HepG2 (cell line): ENCODE measurements around the gene PITRM1. TPM values are rescaled to one million over a fixed set of nuclear protein-coding genes. Genes with fewer than 3 reads are reported as not detected.

Source experiments
- ATAC-seq: fragments of 200-7000 bp; cut with Tn5 transposase; 3 replicates; pipeline ENCODE4 v1.9.1; 2020; ENCODE audit warnings: mild to moderate bottlenecking, moderate library complexity
- BruUV-seq: library from RNA; stranded (reverse); fragments of 400-500 nt; replicated peaks from 2 replicates; lab custom pipeline; 2021; lab: Mats Ljungman, UMichigan
- CTCF ChIA-PET: fragments of 300-600 bp; formaldehyde crosslinking; extraction: SDS; loops from one replicate; lab custom pipeline; 2021; ENCODE audit warnings: low total read pairs, inconsistent platforms, low intra/inter-chr PET ratio; lab: Yijun Ruan, JAX
- POLR2A ChIA-PET: fragments of 350-600 bp; sonication (Branson Sonifier 250); formaldehyde crosslinking; loops from one replicate; lab custom pipeline; 2020; ENCODE audit warnings: antibody characterized with exemption, inconsistent platforms; lab: Yijun Ruan, JAX
- DNase-seq: peaks from one replicate; pipeline ENCODE4 v3.0.0-alpha.2; 2015; ENCODE audit warnings: low spot score
- FAIRE-seq: peaks from 3 replicates; lab custom pipeline; 2011; peaks lifted over from hg19 to GRCh38; lab: Jason Lieb, UNC
- H2AFZ ChIP-seq: one replicate; pipeline ENCODE4 v1.6.1; 2011; ENCODE audit warnings: low read length, inconsistent platforms
- H3K27ac ChIP-seq: fragments of 300-600 bp; 3 replicates; pipeline ENCODE4 v1.8.0; 2011; ENCODE audit warnings: mixed run types, mild to moderate bottlenecking, mixed read lengths, low read length, inconsistent platforms; ENCODE audit not compliant: insufficient read depth; ENCODE audit errors: extremely low read length
- H3K27me3 ChIP-seq, 2 experiments: fragments of 200-600 bp in 1 of 2; 2 replicates in 1 of 2; 3 replicates in 1 of 2; pipeline versions ENCODE4 v1.6.0 to v1.8.0; 2011; ENCODE audit warnings: low read length in 2 of 2, mild to moderate bottlenecking in 2 of 2, moderate library complexity in 2 of 2, inconsistent platforms in 1 of 2; ENCODE audit not compliant: insufficient read depth in 2 of 2, control insufficient read depth in 1 of 2
- H3K36me3 ChIP-seq, 2 experiments: fragments of 200-600 bp in 1 of 2; replicated peaks in 1 of 2; 2 replicates in 1 of 2; 3 replicates in 1 of 2; pipeline versions ENCODE4 v1.5.1 to v1.8.0; 2011; ENCODE audit warnings: low read length in 2 of 2, inconsistent platforms in 1 of 2; ENCODE audit not compliant: insufficient read depth in 2 of 2, control insufficient read depth in 1 of 2
- H3K4me1 ChIP-seq: 2 replicates; pipeline ENCODE4 v1.5.1; 2012; ENCODE audit warnings: low read length, inconsistent platforms; ENCODE audit not compliant: insufficient read depth
- H3K4me2 ChIP-seq: 2 replicates; pipeline ENCODE4 v1.6.0; 2011; ENCODE audit warnings: low read depth, low read length, inconsistent platforms
- H3K4me3 ChIP-seq, 3 experiments: fragments of 200-600 bp in 1 of 3; sonication (generic), shearing (Covaris generic) in 1 of 3; replicated peaks in 1 of 3; 2 replicates each; pipeline ENCODE4 v1.5.1; 2011 to 2016; ENCODE audit warnings: low read length in 3 of 3, inconsistent platforms in 2 of 3, low read depth in 2 of 3, mild to moderate bottlenecking in 2 of 3, control low read depth in 1 of 3, mixed read lengths in 1 of 3; ENCODE audit not compliant: insufficient read depth in 1 of 3
- H3K79me2 ChIP-seq: one replicate; pipeline ENCODE4 v1.6.1; 2011; ENCODE audit warnings: low read length, inconsistent platforms; ENCODE audit not compliant: insufficient read depth
- H3K9ac ChIP-seq: 2 replicates; pipeline ENCODE4 v1.6.0; 2011; ENCODE audit warnings: mild to moderate bottlenecking, low read depth, low read length, inconsistent platforms; ENCODE audit not compliant: insufficient read depth
- H3K9me3 ChIP-seq: 2 replicates; pipeline ENCODE4 v1.5.1; 2012; ENCODE audit warnings: mild to moderate bottlenecking, low read length
- H4K20me1 ChIP-seq: 2 replicates; pipeline ENCODE4 v1.6.0; 2011; ENCODE audit warnings: inconsistent platforms, mild to moderate bottlenecking, low read length, moderate library complexity; ENCODE audit not compliant: insufficient read depth
- ATAD3A ChIP-seq: sonication (generic); formaldehyde crosslinking; IDR thresholded peaks from 2 replicates; pipeline ENCODE4 v1.4.0; 2020; ENCODE audit warnings: missing genetic modification reagents
- ATF6 ChIP-seq: sonication (generic); formaldehyde crosslinking; conservative IDR thresholded peaks from 2 replicates; pipeline ENCODE4 v1.4.0; 2020; ENCODE audit warnings: missing genetic modification reagents
- BCL6 ChIP-seq: IDR thresholded peaks from 2 replicates; pipeline ENCODE4 v1.6.1; 2016; ENCODE audit warnings: missing genetic modification reagents, missing compliant biosample characterization
- CCAR2 ChIP-seq: fragments of 200-400 bp; formaldehyde crosslinking; optimal IDR thresholded peaks from 2 replicates; pipeline ENCODE3; 2018; ENCODE audit warnings: low read depth, mild to moderate bottlenecking, low read length, moderate library complexity
- DBP ChIP-seq: sonication (generic); formaldehyde crosslinking; IDR thresholded peaks from 2 replicates; pipeline ENCODE4 v1.4.0; 2020; ENCODE audit warnings: missing genetic modification reagents; ENCODE audit errors: not compliant biosample characterization
- E2F5 ChIP-seq: sonication (generic); formaldehyde crosslinking; conservative IDR thresholded peaks from 2 replicates; pipeline ENCODE4 v1.4.0; 2020; ENCODE audit warnings: missing genetic modification reagents
- GABPB1 ChIP-seq: IDR thresholded peaks from 2 replicates; pipeline ENCODE4 v1.6.1; 2016; ENCODE audit warnings: mild to moderate bottlenecking, missing genetic modification reagents, moderate library complexity, missing compliant biosample characterization
- HMG20A ChIP-seq: IDR thresholded peaks from 2 replicates; pipeline ENCODE4 v1.6.1; 2016; ENCODE audit warnings: borderline replicate concordance
- ISX ChIP-seq: sonication (generic); formaldehyde crosslinking; conservative IDR thresholded peaks from 2 replicates; pipeline ENCODE4 v1.5.0; 2020; ENCODE audit warnings: missing genetic modification reagents
- SP5 ChIP-seq: IDR thresholded peaks from 2 replicates; pipeline ENCODE4 v1.6.1; 2016; ENCODE audit warnings: low read depth, borderline replicate concordance
- TBL1XR1 ChIP-seq: fragments of 150-350 bp; IDR thresholded peaks from 2 replicates; pipeline ENCODE4 v1.6.1; 2014; ENCODE audit warnings: borderline replicate concordance, low read length; ENCODE audit not compliant: partially characterized antibody
- ZBTB2 ChIP-seq: sonication (generic); formaldehyde crosslinking; IDR thresholded peaks from 2 replicates; pipeline ENCODE4 v1.8.0; 2022; ENCODE audit warnings: low read depth, missing genetic modification reagents
- ZNF451 ChIP-seq: sonication (generic); formaldehyde crosslinking; IDR thresholded peaks from 2 replicates; pipeline ENCODE4 v1.5.0; 2020; ENCODE audit warnings: mild to moderate bottlenecking, missing genetic modification reagents
- ZSCAN31 ChIP-seq: sonication (generic); formaldehyde crosslinking; IDR thresholded peaks from 2 replicates; pipeline ENCODE4 v1.5.0; 2020; ENCODE audit warnings: low read depth, mild to moderate bottlenecking, missing genetic modification reagents
- WGBS: methylation state at CpG from one replicate; pipeline ENCODE4 v1.1.6; 2017; ENCODE audit warnings: low lambda C conversion rate; 5-methylcytosine and 5-hydroxymethylcytosine counted together
- in situ Hi-C: cut with HindIII; loops from 2 replicates; pipeline ENCODE4 v1.10.0; 2017; ENCODE audit warnings: low pct_unique_long_range_greater_than_20kb; ENCODE audit not compliant: extremely low pct_ligation_motif_present
- intact Hi-C: fragments of 100-400 bp; cut with micrococcal nuclease; formaldehyde crosslinking; loops from one replicate; pipeline ENCODE4 v1.10.0; 2022; ENCODE audit not compliant: unreplicated experiment
- polyA plus RNA-seq, 8 experiments: library from polyadenylated mRNA; depleted of rRNA in 3 of 8; stranded (reverse) in 7 of 8; unstranded in 1 of 8; fragments of >200 nt; fragmentation: Illumina TruSeq in 4 of 8; extraction: Trizol in 4 of 8; gene quantifications; 2 replicates each; pipeline versions ENCODE4 v1.2.1 to v1.2.3, GENCODE V29; 2011 to 2016; ENCODE audit warnings: low read depth in 4 of 8, missing spikeins in 1 of 8, mixed read lengths in 1 of 8; ENCODE audit not compliant: insufficient read depth in 1 of 8
- total RNA-seq, 5 experiments: library from RNA; depleted of rRNA; stranded (reverse); fragments of >200 nt; fragmentation: Illumina TruSeq; extraction: Trizol; gene quantifications; 2 replicates each; pipeline ENCODE4 v1.2.3, GENCODE V29; 2016; ENCODE audit warnings: low read depth in 1 of 5

Gene PITRM1
- total and polyA plus RNA-seq, 2 of the 13 experiments (the other 11 are each of a cell fraction or from before 2014, with no cell fraction given): 16.4 to 29.0 TPM

- Histone ChIP-seq H3K9me3 (no peaks in the 10 kb centered on the region), H3K4me3 (no peak overlapping the region), H3K4me2 (no peak overlapping the region), H3K36me3 (no peaks in the 10 kb centered on the region; a peak in 1 of 5 replicates), H2AFZ (no peak overlapping the region), H3K27ac (no peak overlapping the region), H3K4me1 (no peaks in the 10 kb centered on the region), H4K20me1 (no peaks in the 10 kb centered on the region), H3K9ac (no peak overlapping the region), H3K27me3 (no peaks in the 10 kb centered on the region), H3K79me2 (no peaks in the 10 kb centered on the region)
- POLR2A ChIA-PET: no interaction called here
- DNase-seq: no peak
- CTCF ChIA-PET: no interaction called here
- intact Hi-C loops: no loop called here
- 90% methylated on average over 5 of the region's 10 CpGs for WGBS
- in situ Hi-C loops: no loop called here
- BruUV-seq: no TSS peak
- no peak for TF ChIP-seq HMG20A (CRISPR knock-in tag)
- no peak for TF ChIP-seq DBP (CRISPR knock-in tag)
- TF ChIP-seq CCAR2: no peak
- ATAC-seq: no peak
- no peak for FAIRE-seq
These were observed 44.7 kb downstream of the PITRM1 start for GRCh38 chr10:3127921-3128320.

- intact Hi-C loops: no loop called here
- no peak for ATAC-seq
- in situ Hi-C loops: no loop called here
- no peak for TF ChIP-seq GABPB1 (CRISPR knock-in tag)
- no peak for TF ChIP-seq SP5 (CRISPR knock-in tag)
- TF ChIP-seq ISX (CRISPR knock-in tag): no peak
- TF ChIP-seq ZBTB2 (CRISPR knock-in tag): no peak
- no peak for TF ChIP-seq E2F5 (CRISPR knock-in tag)
- TF ChIP-seq ATAD3A (CRISPR knock-in tag): no peak
- no peak for TF ChIP-seq ZSCAN31 (CRISPR knock-in tag)
- no peak for TF ChIP-seq TBL1XR1
- TF ChIP-seq BCL6 (CRISPR knock-in tag): no peak
- no peak for TF ChIP-seq ATF6 (CRISPR knock-in tag)
- no peak for TF ChIP-seq ZNF451
These were observed 45.7 kb downstream of the PITRM1 start for GRCh38 chr10:3126741-3127346.

More at GRCh38 chr10:3126741-3127346, 45.7 kb downstream of the PITRM1 start:
- CTCF ChIA-PET: no interaction called here
- H3K27ac ChIP-seq: no peak overlapping the region
- FAIRE-seq (no peak), DNase-seq (no peak)
- no peak overlapping the region for H2AFZ ChIP-seq
- 56% methylated on average over 9 of the region's 25 CpGs for WGBS
- no peak overlapping the region for H3K4me2 ChIP-seq
- no peaks in the 10 kb centered on the region for H3K36me3 ChIP-seq
- BruUV-seq: no TSS peak
- H3K27me3 ChIP-seq: no peaks in the 10 kb centered on the region
- H3K9ac ChIP-seq: no peak overlapping the region
- no peaks in the 10 kb centered on the region for H4K20me1 ChIP-seq
- H3K4me3 ChIP-seq: no peak overlapping the region
- POLR2A ChIA-PET: no interaction called here
- no peaks in the 10 kb centered on the region for H3K9me3 ChIP-seq
- no peaks in the 10 kb centered on the region for H3K79me2 ChIP-seq
- no peaks in the 10 kb centered on the region for H3K4me1 ChIP-seq
